GM21717 (cell line): ENCODE data around the gene ARHGAP45.

Source experiments
- ATAC-seq: cut with Tn5 transposase; IDR thresholded peaks from one replicate; pipeline ENCODE4 v1.9.1; 2021; ENCODE audit warnings: mild to moderate bottlenecking, moderate library complexity; ENCODE audit not compliant: unreplicated experiment

ARHGAP45 gene

DNA sequence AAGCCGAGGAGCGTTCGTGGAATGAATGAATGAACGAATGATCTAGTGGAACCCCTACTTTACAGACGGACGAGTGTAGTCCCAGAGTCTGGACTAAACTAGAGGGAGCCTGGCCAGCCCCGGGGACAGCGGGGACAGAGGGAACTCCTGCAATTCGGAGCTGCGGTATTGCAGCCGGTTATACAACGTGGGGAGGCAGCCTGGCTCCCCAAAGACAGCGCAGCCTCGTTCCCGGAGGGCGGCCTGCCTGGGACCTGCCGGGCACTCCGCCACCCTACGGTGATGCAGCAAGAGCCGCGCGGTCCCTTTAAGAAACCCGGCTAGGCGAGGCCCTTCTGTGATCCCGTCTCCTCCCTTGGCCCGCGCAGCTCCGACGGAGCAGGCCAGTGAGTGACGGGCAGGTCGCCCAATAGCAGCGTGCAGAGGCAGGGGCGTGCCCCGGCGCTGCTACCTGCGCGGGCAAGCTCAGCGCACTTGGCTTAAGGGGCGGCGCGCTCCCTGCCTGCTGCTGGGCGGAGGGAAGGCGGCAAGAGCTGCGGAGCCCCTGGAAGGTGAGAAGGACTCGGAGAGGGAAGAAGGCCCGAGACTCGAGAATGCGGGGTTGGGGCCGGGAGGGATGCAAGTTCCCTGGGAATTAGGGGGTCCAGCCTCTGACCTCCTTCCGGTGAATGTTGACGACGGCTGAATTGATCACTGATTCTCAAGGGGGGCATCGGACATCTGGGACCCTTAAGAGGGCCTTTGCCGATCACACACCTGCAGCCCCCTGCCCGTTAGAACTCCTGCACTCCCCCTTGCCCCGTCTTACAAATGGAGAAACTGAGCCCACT lies 27.1 kb upstream of the ARHGAP45 start, which contains the start of gene ABCA7:
ABCA7 (plus strand) TSS at position 462 of the 830 bp plus-strand sequence. CDS start 1,255 bp downstream, outside the sequence.
- ATAC-seq = peak; percentile 53

- ATAC-seq = peak; percentile 34
Observed at GRCh38 chr19:1040476-1041271, 26.3 kb upstream of the ARHGAP45 start.

- ATAC-seq = no peak
Observed at GRCh38 chr19:1041272-1041834, 25.6 kb upstream of the ARHGAP45 start.

GRCh38 chr19:1041835-1042685 lies 24.9 kb upstream of the ARHGAP45 start:
- no peak for ATAC-seq

GRCh38 chr19:1042689-1043511 lies 24.1 kb upstream of the ARHGAP45 start:
- no peak for ATAC-seq

DNA sequence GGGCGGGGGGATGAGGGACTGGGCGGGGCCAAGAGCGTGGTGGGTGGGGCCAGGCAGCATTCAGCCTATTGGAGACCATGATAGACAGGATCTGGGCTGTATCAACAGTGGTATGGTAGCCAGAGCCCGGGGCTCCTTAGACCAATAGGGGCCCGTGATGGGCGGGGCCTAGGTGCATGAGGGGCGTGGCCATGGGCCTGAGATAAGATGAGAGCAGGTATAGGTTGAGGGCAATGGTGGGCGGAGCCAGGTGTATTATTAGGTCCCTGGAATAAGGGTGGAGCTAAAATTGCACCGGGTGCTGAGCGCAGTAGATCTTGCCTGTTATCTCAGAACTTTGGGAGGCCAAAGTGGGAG lies 21.7 kb upstream of the ARHGAP45 start:
- ATAC-seq = no peak

DNA sequence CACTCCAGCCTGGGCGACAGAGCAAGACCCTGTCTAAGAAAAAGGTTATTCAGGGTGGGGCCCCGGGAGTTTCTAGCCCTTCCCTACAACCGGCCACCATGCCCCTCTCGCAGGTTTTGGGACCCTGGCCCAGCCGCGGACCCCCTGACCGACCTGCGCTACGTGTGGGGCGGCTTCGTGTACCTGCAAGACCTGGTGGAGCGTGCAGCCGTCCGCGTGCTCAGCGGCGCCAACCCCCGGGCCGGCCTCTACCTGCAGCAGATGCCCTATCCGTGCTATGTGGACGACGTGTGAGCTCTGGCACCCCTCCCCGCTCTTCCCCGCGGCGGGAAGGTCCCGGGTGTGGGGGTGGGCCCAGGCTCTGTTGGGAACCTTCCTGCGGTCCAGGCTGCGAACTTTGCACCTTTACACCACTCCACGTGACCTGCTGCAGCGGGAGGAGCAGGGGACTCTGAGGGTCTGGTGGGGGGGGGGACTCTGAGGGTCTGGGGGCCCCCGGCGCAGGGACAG lies 20.8 kb upstream of the ARHGAP45 start:
- ATAC-seq = no peak

- no peak for ATAC-seq
Observed at GRCh38 chr19:1046836-1047695, 19.9 kb upstream of the ARHGAP45 start.

- ATAC-seq = no peak
Observed at GRCh38 chr19:1047696-1048147, 19.2 kb upstream of the ARHGAP45 start.

DNA sequence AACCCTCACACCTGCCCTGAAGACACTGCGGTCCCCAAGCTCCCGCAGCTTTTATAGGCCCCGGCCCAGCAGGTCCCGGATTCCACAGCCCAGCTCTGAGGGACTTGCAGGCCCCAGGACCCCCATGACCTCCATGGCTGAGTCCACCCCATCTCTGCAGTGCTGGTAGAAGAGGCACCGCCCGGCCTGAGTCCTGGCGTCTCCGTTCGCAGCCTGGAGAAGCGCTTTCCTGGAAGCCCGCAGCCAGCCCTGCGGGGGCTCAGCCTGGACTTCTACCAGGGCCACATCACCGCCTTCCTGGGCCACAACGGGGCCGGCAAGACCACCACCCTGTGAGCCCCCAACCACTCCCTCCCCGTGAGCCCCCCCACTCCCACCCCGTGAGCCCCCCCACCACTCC lies 17.9 kb upstream of the ARHGAP45 start:
- no peak for ATAC-seq

GRCh38 chr19:1049800-1050199 lies 17.2 kb upstream of the ARHGAP45 start:
- ATAC-seq = no peak

GRCh38 chr19:1050989-1051788 lies 15.8 kb upstream of the ARHGAP45 start:
- ATAC-seq = no peak

DNA sequence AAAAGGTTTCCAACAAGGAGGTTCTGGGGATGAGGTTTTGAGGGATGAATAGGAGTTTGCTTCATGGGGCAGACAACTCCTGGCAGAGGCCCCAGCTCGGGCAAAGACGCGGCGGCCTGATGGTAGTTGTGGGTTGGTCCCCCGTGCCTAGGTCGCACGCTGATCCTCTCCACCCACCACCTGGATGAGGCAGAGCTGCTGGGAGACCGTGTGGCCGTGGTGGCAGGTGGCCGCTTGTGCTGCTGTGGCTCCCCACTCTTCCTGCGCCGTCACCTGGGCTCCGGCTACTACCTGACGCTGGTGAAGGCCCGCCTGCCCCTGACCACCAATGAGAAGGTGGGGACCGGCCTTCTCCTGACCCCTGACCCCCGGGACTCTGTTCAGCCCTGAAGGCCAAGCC lies 15.2 kb upstream of the ARHGAP45 start:
- no peak for ATAC-seq

DNA sequence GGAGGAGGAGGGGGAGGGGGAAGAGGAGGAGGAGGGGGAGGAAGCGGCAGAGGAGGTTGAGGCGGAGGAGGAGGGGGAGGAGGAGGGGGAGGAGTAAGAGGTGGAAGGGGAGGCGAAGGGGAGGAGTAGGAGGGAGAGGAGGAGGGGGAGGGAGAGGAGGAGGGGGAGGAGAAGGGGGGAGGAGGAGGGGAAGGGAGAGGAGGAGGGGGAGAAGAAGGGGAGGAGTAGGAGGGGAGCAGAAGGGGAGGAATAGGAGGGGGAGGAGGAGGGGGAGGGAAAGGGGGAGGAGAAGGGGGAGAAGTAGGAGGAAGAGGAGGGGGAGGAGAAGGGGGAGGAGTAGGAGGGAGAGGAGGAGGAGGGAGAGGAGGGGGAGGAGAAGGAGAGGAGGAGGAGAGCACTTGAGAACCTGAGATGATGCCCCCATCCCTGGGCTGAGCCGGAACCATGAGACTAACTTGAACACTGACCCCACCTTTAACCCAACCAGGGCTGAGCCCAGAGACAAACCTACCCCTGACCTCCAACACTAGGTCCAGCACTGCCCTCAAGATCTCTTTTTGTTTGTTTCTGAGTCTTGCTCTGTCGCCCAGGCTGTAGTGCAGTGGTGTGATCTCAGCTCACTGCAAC lies 14.5 kb upstream of the ARHGAP45 start:
- ATAC-seq = no peak

- no peak for ATAC-seq
Observed at GRCh38 chr19:1053176-1054101, 13.5 kb upstream of the ARHGAP45 start.
